NCI-H2196 (cell line): ENCODE data around the gene COL19A1.

ENCODE experiments used
- DNase-seq: peaks from one replicate; lab custom pipeline; 2025; ENCODE audit not compliant: unreplicated experiment; lab: John Stamatoyannopoulos, UW

The COL19A1 gene

GRCh38 chr6:70119218-70119835, 253.0 kb downstream of the COL19A1 start:
- no peak for DNase-seq

- no peak for DNase-seq
Observed at GRCh38 chr6:70124443-70124842, 258.1 kb downstream of the COL19A1 start.

DNA sequence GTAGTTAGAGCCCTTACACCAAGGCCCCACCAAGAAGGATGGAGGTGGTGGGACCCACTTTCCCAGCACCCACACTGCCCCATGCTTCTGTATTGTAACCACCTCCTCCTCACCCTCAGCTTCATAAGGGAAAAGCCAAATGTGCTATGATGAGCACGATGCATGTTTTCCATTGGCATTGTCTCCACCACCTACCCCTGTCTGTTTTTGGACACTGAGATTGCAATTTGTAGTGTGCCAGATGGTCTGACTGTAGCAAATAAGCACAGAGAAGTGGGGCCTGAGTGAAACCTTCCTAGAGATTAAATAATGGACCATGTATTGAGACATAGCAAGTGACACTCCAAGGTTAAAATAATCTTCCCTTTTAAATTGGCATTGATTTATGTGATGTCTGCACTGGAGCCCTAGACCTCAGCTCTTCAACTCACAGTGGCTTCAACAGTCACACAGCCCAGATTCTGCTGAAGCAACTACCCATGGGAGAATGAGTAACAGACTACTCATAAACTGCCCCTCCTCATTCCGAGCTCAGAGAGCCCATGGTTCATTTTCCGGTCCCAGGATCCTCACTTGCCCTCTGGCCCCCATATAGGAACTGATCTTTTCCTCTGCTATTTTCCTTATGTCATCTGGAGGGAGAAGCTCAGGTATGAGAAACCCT, 258.7 kb downstream of the COL19A1 start:
- DNase-seq: no peak

- no peak for DNase-seq
Observed at GRCh38 chr6:70125602-70126001, 259.2 kb downstream of the COL19A1 start.

- no peak for DNase-seq
Observed at GRCh38 chr6:70129341-70129740, 263.0 kb downstream of the COL19A1 start.

GRCh38 chr6:70130865-70131264, 264.5 kb downstream of the COL19A1 start:
- DNase-seq: no peak

- DNase-seq: no peak
Observed at GRCh38 chr6:70131528-70131927, 265.2 kb downstream of the COL19A1 start.

DNA sequence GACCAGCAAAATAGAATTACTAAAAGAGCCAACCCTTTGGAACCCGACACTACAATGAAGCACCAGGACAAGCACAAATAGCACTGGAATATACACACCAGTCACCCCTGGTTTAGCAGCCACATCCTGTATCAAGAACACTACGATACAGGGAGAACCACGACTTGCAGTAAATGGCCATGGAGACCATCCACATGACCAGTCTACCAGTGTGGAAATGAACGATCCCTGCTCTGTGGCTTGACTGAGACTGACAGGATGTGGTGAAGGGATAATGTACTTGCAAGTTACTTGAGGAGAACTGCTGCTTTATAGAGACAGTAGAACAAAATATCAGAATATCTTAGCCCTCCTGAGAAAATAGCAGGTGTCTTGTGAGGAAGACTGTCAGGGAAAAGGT, 266.9 kb downstream of the COL19A1 start:
- no peak for DNase-seq

- DNase-seq: no peak
Observed at GRCh38 chr6:70134542-70134941, 268.2 kb downstream of the COL19A1 start.

DNA sequence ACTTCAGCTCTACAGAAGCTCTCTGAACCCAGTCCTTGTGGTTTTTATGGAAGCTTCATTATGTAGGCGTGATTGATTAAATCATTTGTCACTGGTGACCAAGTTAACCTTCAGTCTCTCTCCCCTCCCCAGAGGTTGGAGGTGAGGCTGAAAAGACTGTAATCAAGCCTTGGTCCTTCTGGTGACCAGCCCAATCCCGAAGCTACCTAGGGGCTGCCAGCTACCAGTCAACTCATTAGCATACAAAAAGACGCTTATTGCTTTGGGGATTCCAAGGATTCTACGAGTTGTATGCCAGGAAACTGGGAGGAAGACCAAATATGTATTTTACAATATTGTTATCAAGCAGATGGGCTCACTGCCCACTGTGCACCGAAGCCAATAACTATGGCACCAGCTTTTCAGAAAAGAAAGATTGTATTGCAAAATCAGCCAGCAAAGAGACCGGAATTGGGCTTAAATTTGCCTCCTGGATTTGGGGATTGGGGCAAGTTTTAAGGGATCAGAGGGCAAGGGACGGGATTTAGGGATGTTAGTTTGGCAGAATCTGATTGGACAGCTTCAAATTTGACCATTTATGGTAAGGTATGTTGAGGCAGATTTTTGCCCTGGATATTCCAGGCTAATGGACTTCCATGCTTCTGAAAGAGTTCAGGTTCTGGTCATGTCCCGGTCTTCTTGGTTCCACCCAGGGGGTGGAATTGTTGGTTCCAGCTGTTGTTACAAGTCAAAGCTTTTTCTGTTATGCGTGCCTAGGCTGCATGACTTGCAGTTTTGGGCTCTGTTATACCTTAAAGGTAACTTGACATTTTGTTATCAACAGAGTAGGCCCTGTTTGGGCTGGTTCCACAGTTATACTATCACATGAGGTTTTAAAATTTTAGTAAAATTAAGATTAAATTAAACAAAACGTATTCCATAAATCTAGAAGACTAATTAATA, 269.1 kb downstream of the COL19A1 start:
- no peak for DNase-seq

GRCh38 chr6:70136996-70137395, 270.6 kb downstream of the COL19A1 start:
- no peak for DNase-seq

DNA sequence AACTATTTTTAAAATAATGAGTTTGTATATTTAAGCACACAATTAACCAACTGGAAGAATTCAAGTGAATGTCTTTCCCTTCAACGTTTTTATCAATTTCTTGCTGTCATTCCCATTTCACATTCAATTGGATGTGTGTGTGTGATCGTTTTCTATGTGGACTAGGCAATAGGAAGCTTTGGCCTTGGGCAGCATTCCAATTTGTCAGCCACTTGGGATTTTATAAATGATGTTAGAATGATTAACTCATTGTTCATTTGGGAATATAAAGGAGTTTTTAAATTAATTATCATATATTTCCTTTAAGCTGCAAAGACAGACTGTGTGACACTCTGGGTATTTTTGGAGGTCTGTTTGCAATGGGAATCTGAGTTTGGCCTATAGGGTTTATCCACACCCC, 274.1 kb downstream of the COL19A1 start:
- no peak for DNase-seq

DNA sequence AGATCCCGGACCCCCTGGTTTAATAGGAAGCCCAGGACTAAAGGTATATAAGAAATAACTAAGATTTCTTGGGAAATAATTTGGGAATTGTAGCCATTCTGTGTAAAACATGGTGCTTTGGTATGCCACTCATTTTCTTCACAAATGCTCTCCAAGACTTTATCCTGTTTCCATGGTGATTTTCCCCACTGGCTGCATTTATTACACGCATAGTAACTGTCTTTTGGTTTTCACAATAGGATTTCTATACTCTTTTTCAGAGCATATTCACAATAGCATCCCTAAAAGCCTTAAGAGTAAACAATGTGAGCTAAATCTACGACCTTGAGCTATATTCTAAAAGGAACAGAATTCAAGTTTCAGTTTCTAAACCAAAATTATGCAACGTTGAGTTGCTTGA, 275.7 kb downstream of the COL19A1 start:
- no peak for DNase-seq

GRCh38 chr6:70145178-70145577, 278.8 kb downstream of the COL19A1 start:
- DNase-seq: no peak

DNA sequence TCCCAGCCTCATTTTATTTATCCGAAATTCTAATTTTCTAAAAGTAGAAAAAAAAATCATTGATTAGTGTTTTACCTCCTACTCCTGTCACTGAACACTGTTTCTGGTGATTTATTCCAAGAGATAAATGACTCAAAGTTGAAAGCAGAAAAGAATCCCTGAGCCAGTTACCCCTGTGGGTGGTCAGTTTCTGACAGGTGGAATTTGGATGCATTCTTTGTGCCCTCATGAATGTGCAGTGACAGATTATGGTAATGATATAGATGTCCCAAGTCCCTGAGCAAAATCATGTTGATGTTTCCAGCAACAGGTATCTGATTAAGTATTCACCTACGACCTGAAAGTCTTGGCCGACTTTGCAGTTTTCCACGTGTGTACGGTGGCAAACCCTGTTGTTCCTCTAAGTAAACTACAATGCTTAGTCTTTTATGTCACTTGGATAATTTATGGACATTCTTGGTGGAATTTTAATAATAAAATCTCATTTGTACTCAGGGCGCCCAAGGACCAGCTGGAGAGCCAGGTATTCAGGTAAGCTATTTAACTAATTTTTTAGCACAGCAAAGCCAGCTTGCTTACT, 282.9 kb downstream of the COL19A1 start:
- DNase-seq: no peak

GRCh38 chr6:70150521-70150920, 284.2 kb downstream of the COL19A1 start:
- DNase-seq: no peak

GRCh38 chr6:70151616-70152015, 285.3 kb downstream of the COL19A1 start:
- no peak for DNase-seq

GRCh38 chr6:70152786-70153185, 286.4 kb downstream of the COL19A1 start:
- no peak for DNase-seq

DNA sequence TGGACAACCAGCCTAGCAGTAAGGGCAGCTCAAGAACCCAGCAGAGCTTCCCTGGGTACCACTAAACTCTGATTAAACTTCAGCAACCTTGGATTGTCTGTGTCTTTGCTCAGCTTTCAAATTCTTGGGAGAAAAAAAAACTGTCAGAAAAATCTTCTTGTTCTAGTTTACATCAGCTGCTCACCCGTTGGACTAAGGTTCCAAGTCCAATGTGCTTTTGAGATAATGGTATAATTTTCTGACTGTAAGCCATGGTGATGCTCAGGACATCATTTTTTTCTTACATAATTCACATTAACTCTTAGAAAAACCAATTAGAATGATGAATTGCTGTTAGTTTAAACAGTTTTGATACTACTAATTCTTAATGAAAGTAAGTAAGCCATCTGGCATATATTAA, 290.7 kb downstream of the COL19A1 start:
- DNase-seq: no peak

DNA sequence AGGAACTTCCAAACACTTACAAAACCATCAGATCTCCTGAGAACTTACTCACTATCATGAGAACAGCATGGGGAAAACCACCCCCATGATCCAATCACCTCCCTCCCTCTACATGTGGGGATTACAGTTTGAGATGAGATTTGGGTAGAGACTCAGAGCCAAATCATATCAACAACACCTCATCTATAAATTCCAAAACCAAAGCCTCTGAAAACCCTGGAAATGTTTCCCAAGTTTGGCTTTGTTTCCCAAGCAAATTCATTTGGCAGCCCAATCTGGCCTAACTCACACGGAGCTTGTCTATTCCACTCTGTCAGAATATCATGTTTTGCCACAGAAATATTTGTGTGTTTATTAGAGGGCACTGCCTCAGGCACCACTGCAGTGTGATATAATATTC, 293.9 kb downstream of the COL19A1 start:
- DNase-seq: no peak

GRCh38 chr6:70162972-70163371, 296.6 kb downstream of the COL19A1 start:
- DNase-seq: no peak

- no peak for DNase-seq
Observed at GRCh38 chr6:70163795-70164194, 297.4 kb downstream of the COL19A1 start.
